PC-3 (cell line): ENCODE data around the gene KANSL3.

Experiments used
- EZH2 ChIP-seq: fragments of 300-600 bp; sonication (generic); IDR thresholded peaks from one replicate; pipeline ENCODE4 v1.6.1; 2017; ENCODE audit warnings: antibody characterized with exemption, mild to moderate bottlenecking, low read length; ENCODE audit not compliant: unreplicated experiment
- TF ChIP-seq, protein P1 (sequence below): fragments of 300-600 bp; sonication (generic); conservative IDR thresholded peaks from 2 replicates; pipeline ENCODE4 v1.5.1; 2017; ENCODE audit warnings: antibody characterized with exemption, low read depth, mild to moderate bottlenecking, low read length

DNA sequence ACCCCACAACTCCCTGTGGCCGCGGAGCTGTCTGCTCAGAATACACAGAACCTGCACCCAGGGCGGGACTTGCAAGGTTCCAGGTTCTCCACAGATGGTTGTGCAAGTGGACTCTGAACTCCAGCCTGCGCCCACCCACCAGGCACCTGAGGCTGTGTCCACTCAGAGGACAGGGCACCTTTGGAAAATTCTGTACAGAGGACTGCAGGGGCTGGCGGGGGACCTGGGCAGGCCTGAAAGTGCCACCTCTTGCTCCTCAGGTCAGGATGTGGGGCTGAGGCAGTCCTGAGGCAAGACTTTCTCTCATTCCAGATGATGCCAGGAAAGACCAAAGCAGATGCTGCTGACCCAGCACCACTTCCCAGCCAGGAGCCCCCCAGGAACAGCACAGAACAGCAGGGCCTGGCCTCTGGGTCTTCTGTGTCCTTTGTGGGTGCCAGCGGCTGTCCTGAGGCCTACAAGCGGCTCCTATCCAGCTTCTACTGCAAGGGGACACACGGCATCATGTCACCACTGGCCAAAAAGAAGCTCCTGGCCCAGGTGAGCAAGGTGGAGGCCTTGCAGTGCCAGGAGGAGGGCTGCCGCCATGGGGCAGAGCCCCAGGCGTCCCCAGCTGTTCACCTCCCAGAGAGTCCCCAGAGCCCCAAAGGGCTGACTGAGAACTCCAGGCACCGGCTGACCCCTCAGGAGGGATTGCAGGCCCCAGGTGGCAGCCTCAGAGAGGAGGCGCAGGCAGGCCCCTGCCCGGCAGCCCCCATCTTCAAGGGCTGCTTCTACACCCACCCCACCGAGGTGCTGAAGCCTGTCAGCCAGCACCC, 87.1 kb downstream of the KANSL3 start:
- TF ChIP-seq, protein P1, sequence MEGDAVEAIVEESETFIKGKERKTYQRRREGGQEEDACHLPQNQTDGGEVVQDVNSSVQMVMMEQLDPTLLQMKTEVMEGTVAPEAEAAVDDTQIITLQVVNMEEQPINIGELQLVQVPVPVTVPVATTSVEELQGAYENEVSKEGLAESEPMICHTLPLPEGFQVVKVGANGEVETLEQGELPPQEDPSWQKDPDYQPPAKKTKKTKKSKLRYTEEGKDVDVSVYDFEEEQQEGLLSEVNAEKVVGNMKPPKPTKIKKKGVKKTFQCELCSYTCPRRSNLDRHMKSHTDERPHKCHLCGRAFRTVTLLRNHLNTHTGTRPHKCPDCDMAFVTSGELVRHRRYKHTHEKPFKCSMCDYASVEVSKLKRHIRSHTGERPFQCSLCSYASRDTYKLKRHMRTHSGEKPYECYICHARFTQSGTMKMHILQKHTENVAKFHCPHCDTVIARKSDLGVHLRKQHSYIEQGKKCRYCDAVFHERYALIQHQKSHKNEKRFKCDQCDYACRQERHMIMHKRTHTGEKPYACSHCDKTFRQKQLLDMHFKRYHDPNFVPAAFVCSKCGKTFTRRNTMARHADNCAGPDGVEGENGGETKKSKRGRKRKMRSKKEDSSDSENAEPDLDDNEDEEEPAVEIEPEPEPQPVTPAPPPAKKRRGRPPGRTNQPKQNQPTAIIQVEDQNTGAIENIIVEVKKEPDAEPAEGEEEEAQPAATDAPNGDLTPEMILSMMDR: no peak
- TF ChIP-seq EZH2: no peak
